Glomerular endothelial cell (primary cell): ENCODE results near the gene VDAC2. TPM values are rescaled to one million over a fixed set of nuclear protein-coding genes. Genes with fewer than 3 reads are reported as not detected.
A peak's percentile ranks its signal among the peaks of the same experiment; 100 is the strongest.
"Not testable (repeated sequence)": the region's sequence is repeated elsewhere in the genome, so short reads cannot be mapped to it uniquely, and the experiment has no call there.

Experiments used
- DNase-seq: peaks from one replicate; pipeline ENCODE4 v3.0.0-alpha.2; 2011; ENCODE audit warnings: low read depth, low spot score; ENCODE audit errors: extremely low read depth
- total RNA-seq: library from RNA; depleted of rRNA; stranded (reverse); fragments of >200 nt; gene quantifications from 2 replicates; pipeline ENCODE4 v1.2.3, GENCODE V29; 2015

VDAC2 gene, protein sequence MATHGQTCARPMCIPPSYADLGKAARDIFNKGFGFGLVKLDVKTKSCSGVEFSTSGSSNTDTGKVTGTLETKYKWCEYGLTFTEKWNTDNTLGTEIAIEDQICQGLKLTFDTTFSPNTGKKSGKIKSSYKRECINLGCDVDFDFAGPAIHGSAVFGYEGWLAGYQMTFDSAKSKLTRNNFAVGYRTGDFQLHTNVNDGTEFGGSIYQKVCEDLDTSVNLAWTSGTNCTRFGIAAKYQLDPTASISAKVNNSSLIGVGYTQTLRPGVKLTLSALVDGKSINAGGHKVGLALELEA
- total RNA-seq = 143 and 179 TPM in 2 replicates

DNA sequence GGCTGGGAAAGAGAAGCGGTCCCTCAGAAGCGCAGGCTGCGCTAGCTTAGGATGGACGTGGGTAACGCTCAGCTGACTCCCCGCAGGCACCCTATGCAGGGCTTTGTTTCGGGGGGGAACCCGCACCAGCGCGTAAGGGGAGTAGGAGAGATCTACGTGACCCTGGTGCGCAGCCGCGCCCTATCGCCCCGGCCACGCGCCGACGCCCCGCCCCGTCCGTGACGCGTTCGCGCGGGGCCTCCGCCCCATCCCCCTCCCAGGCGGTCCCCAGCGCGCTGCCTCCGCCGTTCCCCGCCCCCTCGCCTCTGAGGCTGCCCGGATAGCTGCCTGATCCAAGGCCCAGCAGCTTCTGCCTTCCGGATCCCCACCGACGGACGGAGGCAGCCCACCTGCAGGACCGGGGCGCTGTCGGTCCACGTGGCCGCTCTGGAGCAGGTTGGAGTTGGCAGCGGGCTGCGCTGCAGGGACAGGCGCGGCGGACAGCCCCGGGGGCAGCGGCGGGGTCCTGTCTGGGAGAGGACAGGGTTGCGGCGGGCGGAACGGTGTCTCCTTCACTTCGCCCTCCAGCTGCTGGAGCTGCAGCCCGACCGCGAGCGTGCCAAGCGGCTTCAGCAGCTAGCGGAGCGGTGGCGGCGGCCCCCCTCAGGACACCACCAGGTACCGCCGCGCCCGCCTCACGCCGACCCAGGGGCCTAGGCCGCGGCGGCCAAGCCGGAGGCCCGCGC is at the start of gene VDAC2:
VDAC2 (plus strand) TSS at position 515 of the 725 bp plus-strand sequence. CDS start 363 bp downstream, outside the sequence.
- DNase-seq = no peak

DNA sequence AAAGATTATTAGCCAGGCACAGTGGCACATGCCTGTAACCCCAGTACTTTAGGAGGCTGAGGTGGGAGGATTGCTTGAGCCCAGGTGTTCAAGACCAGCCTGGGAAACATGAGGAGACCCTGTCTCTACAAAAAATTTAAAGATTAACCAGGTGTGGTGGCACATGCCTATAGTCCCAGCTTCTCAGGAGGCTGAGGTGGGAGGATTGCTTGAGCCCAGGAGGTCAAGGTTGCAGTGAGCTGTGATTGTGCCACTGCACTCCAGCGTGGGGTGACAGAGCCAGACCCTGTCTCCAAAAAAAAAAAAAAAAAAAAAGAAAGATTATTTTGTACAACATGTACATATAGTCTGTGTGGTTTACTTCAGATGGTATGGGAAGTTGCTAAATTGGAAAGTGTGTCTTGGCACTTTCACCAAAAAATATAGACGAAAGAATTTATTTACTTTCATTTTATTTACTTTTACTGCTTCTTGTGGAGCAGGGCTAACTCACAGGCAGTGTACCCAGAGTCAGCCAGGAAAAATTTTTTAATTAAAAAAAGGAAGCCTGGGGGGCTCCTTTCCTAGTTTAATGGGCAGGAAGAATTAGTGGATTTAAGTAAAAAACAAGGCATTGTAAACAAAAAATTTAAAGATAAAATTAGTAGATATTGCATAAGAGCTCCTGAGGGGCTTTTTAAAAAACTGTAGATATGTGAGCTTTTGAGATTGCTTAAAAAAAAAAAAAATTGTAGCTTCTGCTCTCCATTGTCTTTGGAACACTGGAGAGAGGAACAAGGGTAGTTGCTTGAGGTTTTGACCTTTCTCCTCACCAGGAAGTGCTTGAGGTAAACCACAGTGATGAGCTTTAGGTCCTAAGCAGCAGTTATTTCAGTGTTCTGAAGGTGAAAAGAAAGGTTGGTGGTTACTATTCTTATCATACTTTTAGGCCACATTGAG is 44.6 kb upstream of the VDAC2 start:
- no peak for DNase-seq

GRCh38 chr10:75166623-75166972 is 44.0 kb upstream of the VDAC2 start:
- no peak for DNase-seq

- no peak for DNase-seq
These were observed 42.3 kb upstream of the VDAC2 start for GRCh38 chr10:75168275-75168674.

- DNase-seq = no peak
These were observed 40.4 kb upstream of the VDAC2 start for GRCh38 chr10:75170215-75170614.

- DNase-seq = no peak
These were observed 35.5 kb upstream of the VDAC2 start for GRCh38 chr10:75175046-75175445.

DNA sequence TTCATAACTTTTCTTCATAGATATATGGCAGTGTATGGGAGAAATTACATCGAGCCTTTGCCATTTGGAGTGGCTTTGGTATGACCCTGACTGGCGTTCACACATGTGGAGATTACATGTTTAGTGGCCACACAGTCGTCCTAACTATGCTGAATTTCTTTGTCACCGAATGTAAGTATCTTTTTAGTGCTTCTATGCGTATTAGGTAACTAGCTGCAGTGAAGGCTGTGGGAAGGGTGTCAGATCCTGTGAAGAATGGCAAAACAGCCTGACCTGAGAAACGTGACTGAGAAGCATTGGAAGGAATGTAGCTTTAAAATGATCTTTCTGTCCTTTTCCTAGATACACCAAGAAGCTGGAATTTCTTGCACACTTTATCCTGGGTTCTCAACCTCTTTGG is 34.5 kb upstream of the VDAC2 start:
- no peak for DNase-seq

- DNase-seq = no peak
These were observed 33.9 kb upstream of the VDAC2 start for GRCh38 chr10:75176736-75177135.

DNA sequence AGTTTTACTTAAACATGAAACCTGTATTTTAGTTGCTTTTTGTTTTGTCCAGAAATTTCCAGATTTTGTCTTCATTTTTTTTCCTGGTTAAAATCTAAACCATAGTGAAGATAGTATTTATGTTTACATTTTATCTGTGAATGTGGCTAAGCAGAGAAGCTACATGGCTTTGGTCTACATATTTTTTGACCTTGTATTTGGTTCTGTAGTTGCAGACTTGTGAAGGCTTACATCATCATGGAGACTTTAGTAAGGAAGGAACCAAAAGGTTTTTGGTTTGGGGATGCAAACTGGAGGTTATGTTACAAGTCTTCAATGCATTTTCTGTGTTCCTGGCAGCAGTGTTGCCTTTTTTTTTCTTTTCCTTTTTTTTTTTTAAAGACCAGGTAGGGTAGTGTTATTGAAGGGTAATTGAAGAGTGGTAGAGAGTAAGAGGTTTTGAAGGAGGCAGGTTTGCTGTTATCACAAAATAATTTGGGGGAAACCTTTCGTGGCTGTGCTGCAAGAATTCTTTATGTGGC is 30.9 kb upstream of the VDAC2 start:
- no peak for DNase-seq

GRCh38 chr10:75180592-75180991 is 30.0 kb upstream of the VDAC2 start:
- no peak for DNase-seq

GRCh38 chr10:75181073-75181472 is 29.5 kb upstream of the VDAC2 start:
- no peak for DNase-seq

DNA sequence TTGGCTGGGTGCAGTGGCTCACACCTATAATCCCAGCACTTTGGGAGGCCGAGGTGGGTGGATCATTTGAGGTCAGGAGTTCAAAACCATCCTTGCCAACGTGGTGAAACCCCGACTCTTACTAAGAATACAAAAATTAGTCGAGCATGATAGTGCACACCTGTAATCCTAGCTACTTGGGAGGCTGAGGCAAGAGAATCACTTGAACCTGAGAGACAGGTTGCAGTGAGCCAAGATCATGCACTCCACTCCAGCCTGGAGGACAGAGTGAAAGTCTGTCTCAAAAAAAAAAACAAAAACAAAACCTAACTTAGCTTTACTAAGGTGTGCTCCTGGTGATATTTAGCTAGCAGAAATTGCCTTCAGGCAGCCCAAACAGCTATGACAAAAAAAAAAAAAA is 24.3 kb upstream of the VDAC2 start:
- DNase-seq = no peak

DNA sequence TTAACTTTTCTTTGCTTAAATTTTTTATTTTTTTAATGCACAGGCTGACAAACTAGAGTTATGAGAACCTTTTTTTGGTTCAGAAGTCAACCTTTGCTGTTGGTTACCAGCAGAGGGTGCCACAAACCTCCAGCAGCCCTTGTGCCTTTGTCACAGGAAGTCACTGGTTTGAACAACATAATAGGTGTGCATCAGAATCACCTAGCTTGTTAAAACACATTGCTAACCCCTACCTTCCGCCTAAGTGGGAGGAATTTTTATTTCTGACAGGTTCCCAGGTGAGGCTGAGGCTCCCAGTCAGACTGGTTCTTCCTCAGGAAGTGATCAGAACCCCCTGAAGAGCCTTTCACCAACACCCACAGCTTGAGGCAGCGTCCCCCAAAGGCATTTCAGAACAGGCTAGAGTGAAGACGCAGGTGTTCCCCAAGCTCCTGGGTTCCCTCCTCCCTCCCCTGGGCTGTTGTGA is 22.6 kb upstream of the VDAC2 start:
- peak; percentile 36 for DNase-seq

DNA sequence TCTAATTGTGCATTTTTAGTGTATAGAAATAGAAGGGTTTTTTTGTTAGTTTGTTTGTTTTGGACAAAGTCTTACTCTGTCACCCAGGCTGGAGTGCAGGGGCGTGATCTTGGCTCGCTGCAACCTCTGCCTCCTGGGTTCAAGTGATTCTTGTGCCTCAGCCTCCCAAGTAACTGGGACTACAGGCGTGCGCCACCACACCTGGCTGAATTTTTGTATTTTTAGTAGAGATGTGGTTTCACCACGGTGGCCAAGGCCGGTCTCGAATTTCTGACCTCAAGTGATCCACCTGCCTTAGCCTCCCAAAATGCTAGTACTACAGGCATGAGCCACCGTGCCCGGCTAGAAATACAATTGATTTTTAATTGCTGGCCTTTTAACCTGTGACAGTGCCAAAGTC is 22.1 kb upstream of the VDAC2 start:
- not testable (repeated sequence) for DNase-seq

- DNase-seq = no peak
These were observed 21.1 kb upstream of the VDAC2 start for GRCh38 chr10:75189266-75190096.

DNA sequence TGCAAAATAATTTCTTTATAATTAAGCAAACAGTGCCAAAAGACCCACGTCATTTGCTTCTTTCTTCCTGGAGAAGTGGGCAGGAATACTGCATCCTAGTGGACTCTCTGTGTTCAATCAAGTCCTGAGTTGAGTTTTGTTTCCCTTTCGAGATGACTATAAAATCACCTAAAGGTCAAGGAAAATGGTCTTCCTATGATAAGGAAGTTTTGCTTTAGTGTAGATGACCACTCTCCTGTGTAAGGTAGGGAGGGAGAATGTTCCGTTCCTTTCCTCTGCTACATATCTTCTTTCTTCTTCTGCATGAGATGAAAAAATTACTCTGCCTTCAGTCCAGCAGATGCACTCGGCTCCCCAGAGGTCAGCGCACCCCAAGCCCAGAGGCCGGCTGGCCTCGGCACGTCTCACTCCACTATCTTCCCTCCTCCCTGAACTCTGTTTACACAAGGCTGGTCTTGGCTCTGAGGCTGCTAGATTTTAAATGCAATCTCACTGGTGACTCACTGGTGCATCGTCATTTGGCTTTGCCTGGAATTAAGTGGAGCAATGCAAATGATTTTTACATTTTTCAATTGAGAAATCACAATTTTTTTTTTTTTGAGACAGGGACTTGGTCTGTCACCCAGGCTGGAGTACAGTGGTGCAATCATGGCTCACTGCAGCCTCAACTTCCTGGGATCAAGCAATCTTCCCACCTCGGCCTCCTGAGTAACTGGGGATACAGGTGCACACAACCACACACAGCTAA is 18.6 kb upstream of the VDAC2 start:
- DNase-seq = peak; percentile 31

DNA sequence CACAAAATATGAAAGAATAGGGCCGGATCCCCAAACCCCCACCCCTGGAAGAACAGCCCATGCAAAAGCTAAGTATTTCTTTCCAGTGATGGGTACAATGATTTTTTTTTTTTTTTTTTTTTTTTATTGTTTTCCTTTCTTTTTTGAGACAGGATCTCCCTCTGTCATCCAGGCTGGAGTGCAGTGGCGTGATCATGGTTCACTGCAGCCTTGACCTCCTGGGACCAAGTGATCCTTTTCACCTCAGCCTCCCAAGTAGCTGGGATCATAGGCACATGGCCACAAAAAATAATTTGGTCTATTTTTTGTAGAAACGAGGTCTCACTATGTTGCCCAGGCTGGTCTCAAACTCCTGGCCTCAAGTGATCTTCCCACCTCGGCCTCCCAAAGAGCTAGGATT is 16.0 kb upstream of the VDAC2 start:
- DNase-seq = not testable (repeated sequence)

- DNase-seq = no peak
These were observed 15.4 kb upstream of the VDAC2 start for GRCh38 chr10:75195035-75195763.

- no peak for DNase-seq
These were observed 13.5 kb upstream of the VDAC2 start for GRCh38 chr10:75197066-75197465.
